Stimulated activated CD4-positive, alpha-beta T cell treated with anti-CD3 and anti-CD28 coated beads, Interleukin-2, amount 100 ng/mL, for 4 hours (primary cell): ENCODE measurements around the gene SIDT1.

Source experiments
- DNase-seq: peaks from one replicate; pipeline ENCODE4 v3.0.0-alpha.2; 2020; ENCODE audit warnings: low read depth

The SIDT1 gene

DNA sequence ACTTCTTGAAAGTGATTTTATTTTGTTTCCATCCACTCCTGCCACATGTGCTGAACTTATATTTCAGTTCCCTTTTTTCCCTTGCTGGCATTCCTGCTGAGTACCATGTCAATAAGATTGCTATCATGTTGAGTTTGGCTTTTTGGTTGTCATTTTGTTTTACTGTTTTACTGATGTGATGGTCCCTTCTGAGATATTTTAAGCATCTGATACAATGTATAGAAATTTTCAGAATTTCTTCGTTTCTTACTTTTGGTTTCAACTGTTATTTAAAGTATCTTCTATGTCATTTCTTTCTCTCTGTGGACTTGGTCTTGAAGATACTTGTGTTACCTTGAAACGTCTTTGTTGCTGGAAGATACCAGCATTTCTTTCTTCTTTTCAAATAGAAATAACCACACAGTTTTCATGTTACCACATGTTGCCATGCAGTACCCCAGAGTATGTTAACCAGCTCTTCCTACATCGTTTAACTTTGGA, 14.1 kb downstream of the SIDT1 start:
- DNase-seq = no peak

DNA sequence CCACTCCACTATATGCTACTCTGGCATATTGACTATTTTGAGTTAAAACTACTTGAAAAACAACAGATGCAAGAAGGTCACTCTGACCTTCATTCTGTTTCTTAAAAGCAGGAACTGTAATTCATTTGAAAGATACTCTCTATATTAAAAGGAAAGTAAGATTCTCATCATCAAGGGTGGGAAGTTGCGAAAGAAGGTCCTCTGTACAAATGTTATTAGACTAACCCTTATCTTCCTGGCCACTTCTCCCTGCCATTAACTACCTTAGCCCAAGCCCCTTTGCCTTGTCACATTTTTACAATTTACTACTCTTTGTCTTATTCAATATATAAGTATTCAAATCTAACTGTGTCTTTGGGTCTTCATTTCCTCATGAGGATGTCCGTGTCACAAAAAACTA, 16.1 kb downstream of the SIDT1 start:
- DNase-seq = no peak

DNA sequence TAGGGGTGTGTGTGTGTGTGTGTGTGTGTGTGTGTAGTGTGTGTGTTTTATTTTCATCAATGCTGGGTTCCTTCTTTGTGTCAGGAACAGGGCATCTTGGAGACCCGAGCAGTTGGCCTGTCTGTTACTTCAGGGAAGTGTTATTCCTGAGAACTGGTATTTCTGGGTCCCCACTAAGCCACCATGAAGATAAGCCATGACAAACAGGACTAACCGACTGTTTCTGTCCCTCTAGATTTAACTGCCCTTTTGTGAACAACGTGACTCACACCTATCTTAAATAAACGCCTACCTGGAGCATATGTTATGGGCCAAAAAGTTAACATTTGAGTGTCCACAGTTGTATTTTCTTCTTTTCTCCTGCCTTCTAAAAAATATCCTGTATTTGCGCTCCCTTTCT, 19.5 kb downstream of the SIDT1 start:
- DNase-seq = no peak

DNA sequence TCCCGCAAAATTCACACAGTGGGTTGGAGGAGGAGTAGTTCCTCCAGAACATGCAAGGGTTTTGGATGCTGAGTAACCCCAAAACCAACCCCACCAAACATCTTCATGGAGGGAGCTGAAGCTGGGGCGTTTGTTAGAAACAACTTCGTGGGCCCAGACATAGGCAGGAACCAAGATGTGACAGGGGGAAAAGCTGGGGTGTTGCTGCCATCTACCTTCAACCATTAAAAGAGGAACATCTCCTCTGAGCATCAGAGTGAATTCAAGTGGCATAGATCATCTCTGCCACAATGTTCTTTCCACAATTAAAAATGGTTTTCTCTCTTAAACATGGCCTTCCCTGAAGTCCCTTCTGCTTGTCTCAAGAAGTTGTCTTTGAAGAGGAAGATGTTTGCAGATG, 20.5 kb downstream of the SIDT1 start:
- DNase-seq = no peak

DNA sequence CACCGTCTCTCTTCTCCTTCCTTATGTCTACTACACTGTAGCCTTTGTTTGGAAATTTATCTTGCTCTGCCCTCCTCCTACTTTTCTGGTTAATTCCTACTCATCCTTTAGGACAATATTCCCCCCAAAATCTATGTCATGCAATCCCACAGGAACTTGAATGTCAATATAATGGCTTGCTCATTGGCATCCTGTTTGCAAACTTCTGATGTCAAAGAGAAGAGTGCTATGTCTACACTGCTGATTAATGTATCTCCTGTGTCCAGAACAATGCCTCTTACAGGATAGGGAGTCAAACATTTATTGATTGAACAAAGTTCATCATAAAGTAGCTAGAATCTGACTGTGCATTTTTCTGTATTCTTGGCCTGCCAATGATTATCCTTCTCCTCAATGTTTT, 22.8 kb downstream of the SIDT1 start:
- DNase-seq = no peak

DNA sequence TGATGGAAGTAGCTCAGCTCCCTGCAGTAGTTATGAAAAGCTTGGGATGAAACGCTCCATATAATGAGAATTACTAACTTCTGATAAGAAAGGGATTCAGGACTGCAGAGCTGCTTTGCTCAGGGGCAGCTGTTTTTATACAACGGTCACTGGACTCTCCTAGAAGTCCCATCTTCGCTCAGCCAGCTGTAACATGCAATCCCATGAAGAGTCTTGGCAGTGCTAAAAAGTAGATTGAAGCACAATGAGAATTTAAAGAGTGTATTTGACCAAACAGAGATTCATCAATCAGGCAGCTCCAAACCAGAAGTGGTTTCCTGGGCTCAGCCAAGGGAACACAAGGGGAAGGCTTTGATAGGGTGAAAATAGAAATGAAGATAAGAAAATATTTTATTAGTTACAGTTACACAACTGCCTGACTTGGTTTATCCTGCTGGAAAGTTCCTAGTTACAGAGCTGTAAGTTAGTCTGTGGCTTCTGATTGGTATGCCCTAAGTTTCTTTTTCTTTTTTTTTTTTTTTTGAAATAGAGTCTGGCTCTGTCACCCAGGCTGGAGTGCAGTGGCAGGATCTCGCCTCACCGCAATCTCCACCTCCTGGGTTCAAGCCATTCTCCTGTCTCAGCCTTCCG, 24.1 kb downstream of the SIDT1 start:
- no peak for DNase-seq

DNA sequence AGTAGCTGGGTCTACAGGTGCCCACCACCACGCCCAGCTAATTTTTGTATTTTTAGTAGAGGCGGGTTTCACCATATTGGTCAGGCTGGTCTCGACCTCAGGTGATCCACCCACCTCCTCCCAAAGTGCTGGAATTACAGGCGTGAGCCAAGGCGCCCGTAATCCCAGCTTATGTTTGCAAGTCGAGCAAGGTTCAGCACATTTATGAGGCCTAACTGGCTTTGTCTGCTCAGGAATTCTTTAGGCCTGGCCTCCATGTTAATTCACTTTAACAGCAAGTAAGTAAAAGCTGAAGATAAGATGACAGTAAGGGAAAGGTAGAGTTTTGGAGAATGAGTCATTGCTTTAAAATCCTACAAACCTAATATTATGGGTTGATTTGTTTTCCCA, 24.6 kb downstream of the SIDT1 start:
- DNase-seq = no peak

DNA sequence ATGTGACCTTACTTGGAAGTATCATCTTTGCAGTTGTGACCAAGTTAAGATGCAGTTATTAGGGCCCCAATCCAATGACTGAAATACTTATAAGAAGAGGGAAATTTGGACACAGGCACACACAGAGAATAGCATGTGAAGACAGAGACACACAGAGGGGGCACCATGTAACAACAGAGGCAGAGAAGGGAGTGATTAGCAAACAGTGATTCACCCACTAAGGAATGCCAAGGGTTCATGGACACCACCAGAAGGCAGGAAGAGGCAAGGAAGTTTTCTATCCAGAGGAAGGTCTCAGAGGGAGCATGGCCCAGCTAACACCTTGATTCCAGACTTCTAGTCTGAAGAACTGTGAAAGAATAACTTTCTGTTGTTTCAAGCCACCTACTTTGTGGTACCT, 25.0 kb downstream of the SIDT1 start:
- DNase-seq = no peak

DNA sequence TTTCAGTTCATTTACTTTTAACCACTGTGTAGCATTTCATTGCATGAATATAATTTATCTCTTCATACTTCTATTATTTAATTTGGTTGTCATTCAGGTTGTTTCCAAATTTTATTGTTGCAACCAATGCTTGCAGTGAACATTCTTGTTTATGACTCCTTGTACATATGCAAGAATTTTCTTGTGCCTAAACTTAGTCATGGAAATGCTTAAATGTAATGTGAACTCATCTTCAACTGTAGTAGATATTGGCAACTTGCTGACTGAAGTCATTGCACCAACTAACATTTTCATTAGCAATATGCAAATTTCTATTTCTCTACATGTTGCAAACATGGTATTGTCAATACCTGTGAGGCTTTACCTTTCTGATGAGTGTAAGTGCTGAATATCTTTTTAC, 26.7 kb downstream of the SIDT1 start:
- DNase-seq = no peak

DNA sequence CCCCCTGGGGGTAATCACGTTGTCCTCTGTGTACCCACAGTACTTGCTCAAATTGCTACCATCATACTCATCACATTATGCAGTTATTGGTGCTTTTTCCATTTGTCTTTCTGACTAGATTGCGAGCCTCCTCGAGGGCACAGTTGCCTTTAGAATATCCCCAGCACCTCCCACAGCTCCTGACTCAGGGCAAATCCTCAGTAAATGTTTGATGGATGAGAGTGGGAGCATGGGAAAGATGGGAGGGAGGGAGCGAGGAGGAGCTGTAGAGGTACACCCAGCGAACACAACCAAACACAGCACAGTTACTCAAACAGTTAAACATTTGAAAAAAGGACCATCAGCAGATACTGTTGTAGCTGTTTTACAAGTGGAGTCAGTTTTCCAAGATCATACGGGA, 27.9 kb downstream of the SIDT1 start:
- DNase-seq = no peak

DNA sequence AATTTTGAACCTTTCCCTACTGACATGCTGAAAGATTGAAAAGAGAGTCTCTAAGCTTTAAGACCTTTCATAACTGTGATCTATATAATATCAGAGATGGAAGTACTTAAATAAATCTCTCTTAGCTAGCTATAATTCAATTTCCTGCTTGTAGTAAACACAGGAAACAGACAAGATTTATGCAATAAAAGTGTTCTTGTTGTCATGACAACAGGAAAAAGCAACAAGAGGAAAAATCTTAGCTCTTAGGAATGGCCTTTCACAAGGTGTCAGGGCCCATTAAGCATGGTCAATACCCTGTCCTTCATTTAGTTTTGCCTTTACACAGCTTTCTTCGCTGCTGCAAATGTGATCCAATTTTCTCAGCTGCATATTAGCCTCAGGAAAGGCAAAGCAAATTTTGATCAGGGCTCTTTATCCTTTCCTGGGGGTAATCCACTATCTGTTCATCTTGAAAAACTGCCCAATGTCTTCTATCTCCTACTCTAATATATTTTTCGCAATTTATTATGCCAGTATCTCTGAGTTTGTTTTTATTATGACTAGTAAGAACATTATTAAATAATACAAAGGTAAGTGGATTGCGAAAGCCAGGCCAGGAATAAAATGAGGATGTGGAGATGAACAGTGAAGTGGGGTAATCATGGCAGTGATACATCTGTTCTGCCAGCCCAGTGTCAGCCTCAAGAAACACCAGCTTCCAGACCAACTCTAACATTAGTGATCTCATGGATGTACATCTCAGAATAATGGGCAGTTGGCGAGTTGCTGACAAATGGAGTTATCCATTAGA, 28.7 kb downstream of the SIDT1 start:
- DNase-seq = no peak

DNA sequence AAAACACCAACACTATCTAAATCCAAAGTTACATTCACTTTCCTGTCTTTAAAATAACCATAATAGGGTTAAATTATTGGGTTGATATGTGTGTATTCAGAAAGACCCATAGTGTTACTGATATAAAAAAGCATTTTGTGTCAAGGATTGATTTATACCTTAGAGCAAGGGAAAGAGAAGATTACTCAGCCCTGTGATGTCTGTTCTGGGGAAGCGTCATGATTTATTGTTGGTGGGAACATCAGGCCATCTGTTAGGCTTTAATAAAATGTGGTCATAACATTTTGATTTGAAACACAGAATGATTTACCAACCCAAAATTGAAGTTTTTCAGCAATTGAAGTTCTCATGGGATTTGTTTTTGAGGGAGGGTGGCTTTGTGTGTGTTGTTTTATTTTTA, 33.2 kb downstream of the SIDT1 start:
- no peak for DNase-seq

DNA sequence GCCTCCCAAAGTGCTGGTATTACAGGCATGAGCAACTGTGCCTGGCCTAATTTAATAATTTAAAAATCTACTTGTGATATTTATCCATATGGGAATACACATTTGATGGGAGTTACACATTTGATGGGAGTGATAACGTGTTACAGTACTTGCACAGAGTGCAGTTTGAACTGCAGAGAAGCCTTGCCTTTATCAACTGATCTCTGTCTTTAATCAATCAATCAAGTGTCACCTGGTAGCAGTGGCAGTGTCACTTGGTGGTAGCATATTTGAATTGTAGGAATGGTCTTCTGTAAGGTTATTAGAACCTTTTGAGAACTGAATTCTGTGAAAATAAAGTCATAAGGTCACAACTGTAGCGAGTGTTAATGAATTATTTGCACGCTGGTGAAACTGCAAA, 37.8 kb downstream of the SIDT1 start:
- no peak for DNase-seq

DNA sequence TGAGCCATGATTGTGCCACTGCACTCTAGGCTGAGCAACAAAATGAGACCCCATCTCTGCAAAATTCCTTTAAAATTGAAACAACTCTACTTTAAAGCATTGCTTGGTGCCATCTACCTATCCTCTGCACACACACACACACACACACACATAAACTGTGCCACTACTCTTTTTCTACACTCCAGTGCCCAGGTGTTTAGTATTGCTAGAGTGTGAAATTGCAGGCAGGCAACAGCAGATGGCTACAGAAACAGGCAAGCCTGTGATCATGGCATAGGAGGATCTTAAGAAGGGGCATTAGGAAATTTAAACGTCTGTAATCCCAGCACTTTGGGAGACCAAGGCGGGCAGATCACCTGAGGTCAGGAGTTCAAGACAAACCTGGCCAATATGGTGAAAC, 39.0 kb downstream of the SIDT1 start:
- DNase-seq = no peak

DNA sequence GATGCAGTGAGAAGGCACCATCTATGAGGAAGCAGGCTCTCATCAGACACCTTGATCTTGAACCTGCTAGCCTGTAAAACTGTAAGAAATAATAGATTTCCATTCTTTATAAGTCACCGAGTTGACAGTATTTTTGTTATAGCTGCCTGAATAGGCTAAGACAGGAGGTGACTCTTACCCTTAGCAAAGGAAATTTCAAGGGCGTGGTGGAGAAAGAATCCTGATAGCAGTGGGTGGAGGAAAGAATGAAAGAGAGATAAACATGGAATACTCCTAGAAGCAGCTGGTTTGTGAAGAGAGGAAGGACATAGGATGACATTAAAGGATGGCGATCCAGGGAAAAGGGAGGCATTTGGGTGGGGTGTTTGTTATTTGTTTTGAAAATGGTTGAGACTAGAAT, 41.4 kb downstream of the SIDT1 start:
- no peak for DNase-seq

DNA sequence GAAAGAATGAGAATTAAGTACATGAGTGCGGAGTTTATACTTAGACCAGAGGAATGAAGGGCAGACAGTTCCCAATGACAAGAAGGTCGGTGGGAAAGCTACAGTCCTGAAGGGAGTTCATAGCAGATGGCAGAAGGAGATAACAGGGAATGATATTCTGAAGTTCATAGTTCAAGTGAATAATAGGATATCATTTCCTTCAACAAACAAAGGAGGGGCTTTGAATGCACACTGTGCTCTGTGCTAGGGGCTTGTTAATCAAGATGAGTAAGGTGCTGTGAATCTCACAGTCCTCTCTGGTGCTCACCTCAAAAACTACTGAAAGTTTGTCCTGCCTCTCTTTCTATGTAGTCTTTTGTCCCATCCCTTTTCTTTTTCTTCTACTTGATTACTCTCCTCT, 41.9 kb downstream of the SIDT1 start:
- no peak for DNase-seq

DNA sequence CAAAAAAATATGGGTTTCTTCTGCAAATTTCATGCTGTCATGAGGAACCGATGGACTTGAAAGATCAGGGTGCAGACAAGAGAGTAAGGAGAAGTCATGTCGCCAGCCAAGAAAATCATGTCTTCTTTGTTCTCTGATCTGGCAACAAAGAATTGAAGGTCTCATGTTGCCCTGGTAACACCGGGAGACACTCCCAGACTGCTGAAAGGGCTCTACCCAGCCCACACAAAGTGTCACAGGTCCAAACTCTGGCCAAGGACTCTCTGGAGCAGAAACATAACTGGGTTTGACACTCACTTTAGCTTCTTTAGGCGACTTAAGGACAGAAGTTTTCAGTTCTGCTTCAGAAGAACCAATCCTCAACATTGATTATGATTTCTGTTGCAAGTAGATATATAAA, 42.9 kb downstream of the SIDT1 start:
- no peak for DNase-seq

DNA sequence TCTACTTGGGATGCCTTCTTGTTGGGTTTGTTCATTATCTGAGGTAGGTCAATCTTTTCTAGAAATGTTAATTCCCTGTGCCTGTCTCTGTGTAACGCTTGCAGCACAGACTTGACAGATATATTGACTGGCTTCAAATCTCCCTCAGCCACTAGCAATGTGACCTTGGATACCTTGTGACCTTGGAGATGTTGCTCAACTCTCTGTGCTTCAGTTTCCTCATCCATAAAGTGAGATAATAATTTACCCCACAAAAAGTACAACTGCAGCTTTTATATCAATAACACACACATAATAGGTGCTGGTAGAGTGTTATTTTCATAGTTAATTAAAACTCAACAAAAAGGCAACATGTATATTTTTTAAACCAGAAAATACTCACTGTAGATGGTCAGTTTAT, 52.9 kb downstream of the SIDT1 start:
- DNase-seq = no peak

DNA sequence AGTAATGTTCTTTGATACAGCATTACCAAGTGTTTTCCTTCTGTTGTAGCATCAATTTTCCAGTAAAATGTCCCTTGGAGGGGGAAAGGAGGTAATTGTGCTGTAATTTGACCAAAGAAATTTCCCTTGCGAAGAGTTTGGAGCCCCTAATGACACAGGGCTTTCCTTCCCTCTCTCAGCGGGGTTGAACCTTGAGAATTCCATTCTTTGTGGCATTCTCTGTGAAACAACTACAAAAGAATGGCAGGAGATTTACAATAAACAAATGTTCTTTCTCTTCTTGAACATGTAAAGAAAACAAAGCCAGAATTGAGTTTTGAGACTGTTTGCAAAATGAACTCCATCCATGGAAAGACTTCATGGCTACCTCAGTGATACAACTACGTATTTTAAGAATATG, 53.4 kb downstream of the SIDT1 start:
- DNase-seq = no peak

DNA sequence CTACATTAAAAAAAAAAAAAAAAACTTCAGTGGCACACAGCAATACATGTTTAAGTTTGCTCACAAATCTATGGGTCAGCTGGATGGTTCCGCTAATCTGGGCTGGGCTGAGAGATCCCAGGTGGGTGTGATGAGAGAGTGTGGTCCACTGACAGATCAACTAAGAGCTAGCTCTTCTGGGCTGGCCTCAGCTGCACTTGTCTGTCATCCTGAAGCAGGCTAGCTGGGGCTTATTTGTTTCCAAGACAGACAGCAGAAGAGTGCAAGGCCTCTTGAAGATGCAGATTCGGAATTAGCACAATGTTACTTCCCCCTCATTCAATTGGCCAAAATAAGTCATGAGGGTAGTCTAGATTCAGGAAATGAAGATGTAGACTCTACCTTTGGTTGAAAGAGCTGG, 56.5 kb downstream of the SIDT1 start:
- DNase-seq = no peak

DNA sequence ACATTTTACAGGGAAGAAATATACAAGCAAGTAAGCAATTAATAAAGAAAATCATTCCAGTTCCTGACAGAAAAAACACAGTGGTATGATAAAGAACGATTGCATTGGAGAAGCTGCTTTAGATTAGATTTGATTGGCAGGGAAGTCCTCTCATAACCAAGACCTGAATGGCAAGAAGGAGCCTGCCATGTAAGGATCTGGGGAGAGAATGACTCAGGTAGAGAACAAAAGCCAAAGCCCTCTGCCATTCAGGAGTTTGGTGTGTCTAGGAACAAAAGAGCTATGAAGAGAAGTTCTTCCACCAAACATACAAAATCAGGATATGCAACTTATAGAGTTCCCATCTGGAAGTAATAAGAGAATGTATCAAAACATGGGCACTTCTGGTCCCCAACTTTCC, 57.6 kb downstream of the SIDT1 start:
- no peak for DNase-seq

DNA sequence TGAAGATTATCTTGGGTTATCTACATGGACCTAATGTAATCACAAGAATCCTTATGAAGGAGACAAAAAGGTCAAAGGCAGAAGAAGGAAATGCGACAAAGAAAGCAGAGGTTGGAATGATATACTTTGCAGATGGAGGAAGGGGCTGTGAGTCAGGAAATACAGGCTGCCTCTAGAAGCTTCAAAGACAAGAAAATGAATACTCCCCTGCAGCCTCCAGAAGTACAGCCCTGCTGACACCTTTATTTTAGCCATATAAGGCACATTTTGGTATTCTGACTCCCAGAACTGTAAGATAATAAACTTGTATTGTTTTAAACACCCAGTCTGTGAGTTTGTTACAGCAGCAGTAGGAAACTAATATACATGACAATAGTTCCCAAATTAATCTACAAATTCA, 58.6 kb downstream of the SIDT1 start:
- DNase-seq = no peak

DNA sequence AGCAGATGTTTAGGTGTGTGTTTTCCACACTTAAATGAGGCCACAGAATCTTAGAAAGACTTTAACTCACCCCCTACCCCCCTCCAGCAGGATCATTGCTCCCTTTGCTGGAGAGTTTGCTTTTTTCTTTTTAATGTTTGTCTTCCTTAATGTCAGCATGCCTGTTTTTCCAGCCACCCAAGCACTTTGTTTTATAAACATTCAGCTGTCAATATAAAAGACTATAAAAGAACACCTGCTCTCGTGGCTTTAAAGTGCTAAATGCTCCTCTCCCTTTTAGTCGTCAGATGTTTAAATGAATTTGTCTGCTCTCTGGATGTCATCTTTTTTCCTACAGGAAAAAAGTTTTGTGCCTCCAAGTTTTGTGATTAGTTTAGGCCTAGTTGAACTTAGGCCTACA, 61.7 kb downstream of the SIDT1 start:
- DNase-seq = no peak
